LNCaP clone FGC (cell line): ENCODE measurements around the gene TPD52L2.
"Not testable (repeated sequence)": the region's sequence is repeated elsewhere in the genome, so short reads cannot be mapped to it uniquely, and the experiment has no call there.

Source experiments
- DNase-seq: peaks from one replicate; pipeline ENCODE4 v3.0.0-alpha.2; 2011; ENCODE audit warnings: low read depth
- H3K4me3 ChIP-seq: 2 replicates; pipeline ENCODE4 v1.5.1; 2011; ENCODE audit warnings: mild to moderate bottlenecking, low read depth, low read length, control low read depth
- CTCF ChIP-seq: IDR thresholded peaks from 2 replicates; pipeline ENCODE4 v1.5.1; 2012; ENCODE audit warnings: mild to moderate bottlenecking; ENCODE audit not compliant: control insufficient read depth, insufficient read depth; ENCODE audit errors: extremely low read depth

TPD52L2 gene

DNA sequence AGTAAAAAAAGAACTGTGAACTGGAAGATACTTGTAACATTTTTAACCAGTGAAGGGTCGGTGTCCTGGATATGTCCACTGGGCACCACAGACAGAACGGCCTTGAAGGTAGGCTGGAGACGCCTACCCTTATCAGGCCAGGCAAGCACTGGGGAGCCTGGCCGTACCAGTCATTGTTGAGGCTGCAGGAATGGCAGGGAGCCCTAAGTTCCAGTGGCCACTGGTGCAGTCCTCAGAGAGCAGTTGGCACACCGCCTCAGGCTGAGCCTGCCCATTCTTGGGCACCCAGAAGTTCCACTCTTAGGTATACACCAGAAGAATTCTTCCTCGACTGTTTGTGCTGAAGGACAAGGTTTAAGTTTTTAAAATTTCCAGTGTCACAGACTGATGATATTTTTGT lies 50.4 kb downstream of the TPD52L2 start:
- no peak overlapping the region for H3K4me3 ChIP-seq
- no peak for TF ChIP-seq CTCF
- no peak for DNase-seq

GRCh38 chr20:63916371-63916939 lies 51.4 kb downstream of the TPD52L2 start:
- not testable (repeated sequence) for DNase-seq, H3K4me3 ChIP-seq

DNA sequence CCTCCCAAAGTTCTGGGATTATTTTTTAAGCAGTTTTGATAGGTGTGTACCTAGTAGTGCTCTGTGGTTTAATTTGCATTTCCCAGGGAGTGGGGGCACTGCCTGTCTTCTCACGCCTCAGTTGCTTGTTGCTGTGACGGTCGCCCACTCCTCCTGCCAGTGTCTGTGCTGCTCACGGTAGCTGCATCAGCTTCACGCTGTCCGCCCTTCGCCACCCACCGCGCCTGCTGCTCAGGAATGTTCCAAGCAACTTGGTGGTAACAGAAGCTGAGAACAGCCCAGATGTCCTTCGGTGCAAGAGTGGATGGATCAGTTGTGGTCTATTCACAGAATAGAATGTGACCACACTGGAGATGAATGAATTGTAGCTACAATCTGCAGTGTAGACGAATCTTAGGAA lies 52.7 kb downstream of the TPD52L2 start:
- DNase-seq = no peak
- no peak overlapping the region for H3K4me3 ChIP-seq
- no peak for TF ChIP-seq CTCF

DNA sequence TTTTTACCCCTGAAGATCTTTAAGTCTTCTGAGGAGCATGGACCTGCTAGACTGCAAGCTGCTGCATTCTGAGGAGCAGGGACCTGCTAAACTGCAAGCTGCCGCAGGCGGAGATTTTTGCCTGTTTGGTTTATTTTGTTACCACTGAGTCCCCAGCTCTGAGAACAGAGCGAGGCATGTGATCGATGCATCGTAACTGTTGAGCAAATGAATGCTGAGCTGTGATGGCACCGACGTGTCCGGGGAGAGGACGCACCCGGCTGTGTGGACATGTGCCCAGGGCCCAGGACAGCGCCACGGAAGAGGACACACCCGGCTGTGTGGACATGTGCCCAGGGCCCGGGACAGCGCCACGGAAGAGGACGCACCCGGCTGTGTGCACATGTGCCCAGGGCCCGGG lies 54.1 kb downstream of the TPD52L2 start:
- no peak for TF ChIP-seq CTCF
- DNase-seq = no peak
- no peak overlapping the region for H3K4me3 ChIP-seq

DNA sequence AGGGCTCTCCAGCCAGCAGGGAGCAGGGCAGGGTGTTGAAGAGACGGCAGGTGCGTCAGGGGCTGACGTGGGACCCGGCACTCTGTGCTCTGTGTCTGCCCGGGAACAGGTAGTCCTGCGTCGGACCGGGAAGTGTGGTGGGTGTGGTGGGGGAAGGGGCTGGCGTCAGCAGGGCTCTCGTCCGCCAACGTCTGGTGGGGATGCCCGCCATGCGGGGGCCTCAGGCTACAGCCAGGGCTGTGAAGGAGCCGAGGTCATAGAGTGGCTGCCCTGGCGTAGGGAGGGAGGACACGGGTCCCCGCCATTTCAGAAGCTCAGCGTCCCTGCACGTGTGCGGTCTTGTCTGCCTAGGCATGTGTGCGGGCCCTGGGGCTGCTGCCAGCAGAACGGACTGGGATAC lies 55.2 kb downstream of the TPD52L2 start:
- no peak for TF ChIP-seq CTCF
- DNase-seq = no peak
- H3K4me3 ChIP-seq = no peak overlapping the region

GRCh38 chr20:63923651-63924050 lies 58.6 kb downstream of the TPD52L2 start:
- TF ChIP-seq CTCF = no peak
- no peak overlapping the region for H3K4me3 ChIP-seq
- no peak for DNase-seq

- TF ChIP-seq CTCF = no peak
- H3K4me3 ChIP-seq = no peak overlapping the region
- DNase-seq = no peak
These were observed 59.2 kb downstream of the TPD52L2 start for GRCh38 chr20:63924241-63924640.

DNA sequence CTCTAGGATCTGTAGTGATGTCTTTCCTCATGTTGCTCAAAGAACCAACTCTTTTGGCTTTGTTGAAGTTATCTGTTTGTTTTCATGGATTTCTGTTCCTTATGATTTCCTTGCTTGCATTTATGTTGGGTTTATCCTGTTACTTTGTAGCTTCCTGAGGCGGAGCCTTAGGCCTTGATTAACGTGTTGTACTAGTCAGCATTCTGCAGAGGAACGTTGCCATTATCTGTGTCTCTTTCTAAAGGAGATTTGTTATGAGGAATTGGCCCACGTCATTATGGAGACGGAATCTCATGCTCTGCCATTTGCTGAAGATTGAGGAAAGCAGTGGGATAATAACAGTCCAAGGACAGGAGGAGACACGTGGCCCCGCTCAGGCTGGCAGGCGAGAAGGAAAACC lies 61.2 kb downstream of the TPD52L2 start:
- no peak for TF ChIP-seq CTCF
- DNase-seq = no peak
- H3K4me3 ChIP-seq = no peak overlapping the region
